NCI-H526 treated with DMSO at 0.1 percent for 48 hours (cell line): Measurements from ENCODE around the gene ATOSA.

Source experiments
- DNase-seq: peaks from one replicate; lab custom pipeline; 2025; lab: John Stamatoyannopoulos, UW

The ATOSA gene

DNA sequence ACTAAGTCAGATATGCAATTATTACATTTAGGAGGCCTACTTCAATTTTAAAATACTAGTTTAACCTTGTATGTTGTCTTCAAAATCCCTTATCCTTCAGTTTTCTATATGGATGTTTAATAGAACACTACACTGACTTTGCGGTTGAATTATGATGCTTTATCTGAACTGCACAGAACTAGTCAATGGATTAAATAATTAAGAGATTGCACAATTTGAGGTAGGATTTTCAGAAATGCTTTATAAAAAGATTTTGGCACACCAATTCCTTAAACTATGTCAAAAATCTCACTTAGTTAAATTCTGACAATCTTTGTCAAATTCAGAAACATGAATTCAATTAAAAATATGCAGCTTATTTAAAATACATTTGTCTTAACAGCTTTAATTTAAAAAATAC, 28.1 kb downstream of the ATOSA start:
- no peak for DNase-seq

- no peak for DNase-seq
Observed at GRCh38 chr15:52649686-52650085, 29.5 kb downstream of the ATOSA start.

- no peak for DNase-seq
Observed at GRCh38 chr15:52645916-52646315, 33.3 kb downstream of the ATOSA start.

GRCh38 chr15:52642386-52643361, 36.5 kb downstream of the ATOSA start:
- DNase-seq = no peak

GRCh38 chr15:52636459-52636858, 42.7 kb downstream of the ATOSA start:
- DNase-seq = no peak

DNA sequence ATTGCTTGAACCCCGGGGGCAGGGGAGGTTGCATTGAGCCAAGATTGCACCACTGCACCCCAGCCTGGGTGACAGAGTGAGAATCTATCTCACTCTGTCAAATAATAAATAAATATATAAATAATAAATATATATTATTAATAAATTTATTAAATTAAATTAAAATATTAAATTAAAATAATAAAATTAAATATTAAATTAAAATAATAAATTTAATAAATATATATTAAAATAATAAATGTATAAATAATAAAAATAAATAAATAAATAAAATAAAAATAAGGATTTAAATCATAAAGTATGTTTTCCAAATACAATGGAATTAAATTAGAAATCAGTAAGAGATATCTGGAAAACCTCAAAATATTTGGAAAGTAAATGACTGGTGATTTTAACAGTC, 43.3 kb downstream of the ATOSA start:
- DNase-seq = no peak
